Heart left ventricle (tissue), 16 donors: ENCODE measurements around the gene RTN1. TPM values are rescaled to one million over a fixed set of nuclear protein-coding genes. Genes with fewer than 3 reads are reported as not detected.
"Not testable (repeated sequence)": the region's sequence is repeated elsewhere in the genome, so short reads cannot be mapped to it uniquely, and the experiment has no call there.

ENCODE experiments used
- ATAC-seq, 4 donors: fragments of 200-7000 bp; cut with Tn5 transposase; one replicate each; pipeline ENCODE4 v1.9.1; 2020 to 2022; ENCODE audit warnings: moderate library complexity in 4 of 4, mild to moderate bottlenecking in 3 of 4, moderate number of reproducible peaks in 1 of 4
- DNase-seq, 5 donors: peaks; one replicate each; pipeline ENCODE4 v3.0.0-alpha.2; 2020
- H3K27ac ChIP-seq, 12 donors: fragments of 200-600 bp; sonication (generic) in 4 of 12; one replicate each; pipeline versions ENCODE4 v1.5.0 to v1.8.0; 2016 to 2022; ENCODE audit warnings: mild to moderate bottlenecking in 2 of 12
- H3K27me3 ChIP-seq, 9 donors: fragments of 200-600 bp; sonication (generic) in 2 of 9; one replicate each; pipeline versions ENCODE4 v1.5.1 to v1.8.0; 2016 to 2022; ENCODE audit warnings: mild to moderate bottlenecking in 3 of 9
- H3K36me3 ChIP-seq, 9 donors: fragments of 200-600 bp; sonication (generic) in 2 of 9; one replicate each; pipeline versions ENCODE4 v1.5.0 to v1.8.0; 2018 to 2022; ENCODE audit warnings: mild to moderate bottlenecking in 2 of 9
- H3K4me1 ChIP-seq, 12 donors: fragments of 200-600 bp; sonication (generic) in 4 of 12; one replicate each; pipeline versions ENCODE4 v1.5.0 to v1.8.0; 2016 to 2022; ENCODE audit warnings: mild to moderate bottlenecking in 3 of 12
- H3K4me3 ChIP-seq, 12 donors: fragments of 200-600 bp; sonication (generic) in 4 of 12; one replicate each; pipeline versions ENCODE4 v1.5.0 to v1.8.0; 2017 to 2022; ENCODE audit warnings: mild to moderate bottlenecking in 9 of 12, moderate library complexity in 4 of 12
- H3K9me3 ChIP-seq, 12 donors: fragments of 200-600 bp; sonication (generic) in 4 of 12; one replicate each; pipeline versions ENCODE4 v1.5.0 to v1.8.0; 2016 to 2022; ENCODE audit warnings: mild to moderate bottlenecking in 1 of 12
- CTCF ChIP-seq, 12 donors: fragments of 200-600 bp; sonication (generic) in 4 of 12; IDR thresholded peaks; one replicate each; pipeline versions ENCODE4 v1.5.0 to v1.8.0; 2018 to 2022; ENCODE audit warnings: antibody characterized with exemption in 12 of 12, mild to moderate bottlenecking in 5 of 12
- POLR2A ChIP-seq, 2 donors: fragments of 450-650 bp; IDR thresholded peaks; one replicate each; pipeline ENCODE4 v1.6.1; 2017; ENCODE audit warnings: antibody characterized with exemption in 2 of 2, mild to moderate bottlenecking in 2 of 2, moderate library complexity in 2 of 2
- WGBS, 4 donors: extraction: QIAGEN DNeasy Blood & Tissue Kit in 2 of 4; methylation state at CpG; one replicate each; pipeline versions ENCODE4 v1.1.5 to v1.1.7; 2013 to 2018; 5-methylcytosine and 5-hydroxymethylcytosine counted together
- intact Hi-C, 10 donors: fragments of 100-400 bp; cut with DNase I; formaldehyde crosslinking; loops; one replicate each; pipeline versions ENCODE4 v1.11.1 to v1.14.2; 2022
- polyA plus RNA-seq, 2 donors: library from polyadenylated mRNA; stranded (reverse); fragments of 200-250 nt; gene quantifications; one replicate each; pipeline ENCODE4 v1.2.3, GENCODE V29; 2013
- total RNA-seq, 9 donors: library from RNA; depleted of rRNA in 2 of 9; stranded (reverse); fragments of >200 nt in 2 of 9; fragmentation: NEBNext Ultra II Directional in 3 of 9; extraction: Animal tissue kit (Norgen Biotek cat#: 25700) in 3 of 9; gene quantifications; one replicate each; pipeline versions ENCODE4 v1.1.0 to v1.2.4, GENCODE V29; 2016 to 2023
- donor health status: ischemic (EF 13 %, LVEDD 7.1; RV severe dilation, severe dysfunction).
- donor health status: healthy with polysubstance abuse.
- donor health status: DM: no; HTN: yes; CAD: no.
- donor health status: DM: no; HTN: no; CAD: no.
- donor health status: ischemic (EF 25% LVEDD 6.9; RV normal size, moderate dysfunction).
- donor health status: ischemic (EF 25% LVEDD 5.7; RV mildly dilated, moderate dysfunction).
- donor health status: healthy.
- donor health status: DM: yes; HTN: yes; CAD: no.
- donor health status: ischemic (EF 35%, LVEDD 5.7; RV mildly dilated, moderate dysfunction).
- donor health status: nonischemic (EF 11% LVEDD 7.7; RV severe dilation, severe dysfunction).
- donor health status: DM: yes; HTN: yes; CAD: no.
- donor health status: PGD.
- donor health status: ischemic (EF 29% LVEDD 5.4; RV normal size, mild dysfunction).
- donor health status: nonischemic (EF 23%, LVEDD 6.1; RV moderate dilation, normal function).

RTN1 gene
- total and polyA plus RNA-seq, 11 donors: 0.15 to 8.4 (median 0.90) TPM

- 85 to 90% (median 87%) methylated on average over 2 of the region's 2 CpGs for WGBS, 4 donors
- no peaks in the 10 kb centered on the region for H3K4me1 ChIP-seq
- no peaks in the 10 kb centered on the region for H3K27me3 ChIP-seq
- TF ChIP-seq POLR2A (IDR thresholded peaks at IDR 0.05): no peak
- no peak for TF ChIP-seq CTCF (IDR thresholded peaks at IDR 0.05)
- H3K36me3 ChIP-seq: no peaks in the 10 kb centered on the region
- no peak for DNase-seq
- H3K9me3 ChIP-seq: peaks cover 0 to 34% (median 2%) of the 10 kb centered on the region in 12 donors
- no peak overlapping the region for H3K27ac ChIP-seq
- intact Hi-C loops: no loop called here
- ATAC-seq: no peak
- H3K4me3 ChIP-seq: no peak overlapping the region
Observed at GRCh38 chr14:59664741-59665140, 205.8 kb downstream of the RTN1 start.

GRCh38 chr14:59657769-59658168, 212.8 kb downstream of the RTN1 start:
- no peaks in the 10 kb centered on the region for H3K27me3 ChIP-seq
- H3K4me1 ChIP-seq: no peaks in the 10 kb centered on the region
- 69 to 81% (median 74%) methylated on average over 5 to 7 of the region's 7 CpGs for WGBS, 4 donors
- intact Hi-C loops: no loop called here
- TF ChIP-seq POLR2A (IDR thresholded peaks at IDR 0.05): no peak
- TF ChIP-seq CTCF (IDR thresholded peaks at IDR 0.05): no peak
- H3K4me3 ChIP-seq: no peak overlapping the region
- H3K27ac ChIP-seq: no peak overlapping the region
- no peaks in the 10 kb centered on the region for H3K36me3 ChIP-seq
- ATAC-seq (no peak), DNase-seq (no peak)
- H3K9me3 ChIP-seq: peaks cover 0 to 29% (median 10%) of the 10 kb centered on the region in 12 donors

GRCh38 chr14:59656473-59656872, 214.1 kb downstream of the RTN1 start:
- DNase-seq: no peak
- 66 to 75% (median 70%) methylated on average over 2 of the region's 2 CpGs for WGBS, 4 donors
- intact Hi-C loops: no loop called here
- H3K4me3 ChIP-seq: no peak overlapping the region
- peaks cover 0 to 28% (median 12%) of the 10 kb centered on the region in 12 donors for H3K9me3 ChIP-seq
- H3K27ac ChIP-seq: no peak overlapping the region
- no peak for ATAC-seq
- no peaks in the 10 kb centered on the region for H3K36me3 ChIP-seq
- H3K27me3 ChIP-seq: no peaks in the 10 kb centered on the region
- TF ChIP-seq POLR2A (IDR thresholded peaks at IDR 0.05): no peak
- no peak for TF ChIP-seq CTCF (IDR thresholded peaks at IDR 0.05)
- no peaks in the 10 kb centered on the region for H3K4me1 ChIP-seq

- H3K4me1 ChIP-seq, DNase-seq, H3K4me3 ChIP-seq, H3K27ac ChIP-seq, H3K27me3 ChIP-seq, intact Hi-C loops, ATAC-seq, H3K36me3 ChIP-seq: not testable (repeated sequence)
- H3K9me3 ChIP-seq: peaks cover 0 to 32% (median 12%) of the 10 kb centered on the region in 12 donors
- WGBS, 4 donors: 85 to 90% (median 86%) methylated on average over 10 of the region's 10 CpGs
Observed at GRCh38 chr14:59654131-59654530, 216.4 kb downstream of the RTN1 start.

- ATAC-seq, H3K4me3 ChIP-seq, DNase-seq, H3K4me1 ChIP-seq, H3K27ac ChIP-seq, intact Hi-C loops, H3K36me3 ChIP-seq, H3K27me3 ChIP-seq: not testable (repeated sequence)
- peaks cover 0 to 58% (median 23%) of the 10 kb centered on the region in 12 donors for H3K9me3 ChIP-seq
- WGBS, 4 donors: 74 to 95% (median 92%) methylated on average over 1 of the region's 1 CpG
Observed at GRCh38 chr14:59646832-59647231, 223.7 kb downstream of the RTN1 start.
